Stimulated activated naive B cell treated with anti-CD40 and anti-IgM and Interleukin-4, amounts not matched to agents 10 μg/mL and 1 μg/mL and 100 μg/mL, for 72 hours (primary cell): ENCODE results near the gene HNRNPM.

Experiments
- ATAC-seq, 2 donors: fragments of 150-1000 bp; cut with Tn5 transposase; replicated peaks; 2 replicates each; pipeline ENCODE4 v1.10.0; 2021; ENCODE audit warnings: moderate library complexity in 1 of 2
- DNase-seq: peaks from one replicate; pipeline ENCODE4 v3.0.0; 2021
- H3K27ac Mint-ChIP-seq: one replicate; pipeline ENCODE4 v1.8.0; 2022; ENCODE audit warnings: mild to moderate bottlenecking, mixed read lengths
- H3K27me3 Mint-ChIP-seq, 2 donors: one replicate each; pipeline ENCODE4 v1.8.0; 2022; ENCODE audit warnings: mixed read lengths in 2 of 2
- H3K36me3 Mint-ChIP-seq, 2 donors: one replicate each; pipeline ENCODE4 v1.8.0; 2022; ENCODE audit warnings: mixed read lengths in 2 of 2, mild to moderate bottlenecking in 1 of 2
- H3K4me1 Mint-ChIP-seq, 2 donors: one replicate each; pipeline ENCODE4 v1.8.0; 2022; ENCODE audit warnings: mixed read lengths in 2 of 2, mild to moderate bottlenecking in 1 of 2
- H3K4me3 Mint-ChIP-seq, 2 donors: one replicate each; pipeline ENCODE4 v1.8.0; 2022; ENCODE audit warnings: mild to moderate bottlenecking in 2 of 2, mixed read lengths in 2 of 2, moderate library complexity in 1 of 2
- H3K9me3 Mint-ChIP-seq, 2 donors: one replicate each; pipeline ENCODE4 v1.8.0; 2022; ENCODE audit warnings: mixed read lengths in 2 of 2, mild to moderate bottlenecking in 1 of 2

HNRNPM gene

DNA sequence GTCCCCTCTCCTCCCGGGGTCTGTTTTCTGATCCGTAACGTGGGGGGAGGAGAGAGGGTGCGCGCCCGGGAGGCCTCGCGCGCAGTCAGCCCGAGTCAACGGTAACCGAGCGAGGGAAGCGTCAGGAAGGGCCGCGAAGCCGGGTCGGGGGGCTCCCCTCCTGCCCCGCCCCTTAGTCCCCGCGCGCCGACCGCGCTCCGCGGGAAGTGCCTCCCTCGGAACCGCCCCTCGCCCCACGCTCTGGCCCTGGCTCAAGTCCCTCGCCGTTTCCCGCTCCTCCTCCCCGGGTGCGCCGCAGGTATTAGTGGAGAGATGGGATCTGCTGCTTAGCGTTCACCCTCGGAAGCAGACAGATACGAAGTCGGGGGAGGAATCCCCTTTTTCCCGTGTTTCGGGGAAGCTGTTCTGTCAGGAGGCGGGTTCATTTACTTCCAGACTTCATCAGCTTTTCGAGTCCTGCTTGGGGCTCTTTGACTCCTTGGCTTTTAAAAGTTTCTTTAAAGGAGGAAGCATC is 770 bp downstream of the HNRNPM start:
- Mint-ChIP-seq H3K27ac (peak overlapping the region; percentile 94), H3K36me3 (peaks cover 15 to 33% of the 10 kb centered on the region in 2 donors), H3K4me1 (peaks cover 28 to 44% of the 10 kb centered on the region in 2 donors), H3K9me3 (no peaks in the 10 kb centered on the region), H3K4me3 (peak overlapping the region; percentile 92 to 98), H3K27me3 (no peaks in the 10 kb centered on the region)
- DNase-seq (peak; percentile 12), ATAC-seq (peak; percentile 31)

DNA sequence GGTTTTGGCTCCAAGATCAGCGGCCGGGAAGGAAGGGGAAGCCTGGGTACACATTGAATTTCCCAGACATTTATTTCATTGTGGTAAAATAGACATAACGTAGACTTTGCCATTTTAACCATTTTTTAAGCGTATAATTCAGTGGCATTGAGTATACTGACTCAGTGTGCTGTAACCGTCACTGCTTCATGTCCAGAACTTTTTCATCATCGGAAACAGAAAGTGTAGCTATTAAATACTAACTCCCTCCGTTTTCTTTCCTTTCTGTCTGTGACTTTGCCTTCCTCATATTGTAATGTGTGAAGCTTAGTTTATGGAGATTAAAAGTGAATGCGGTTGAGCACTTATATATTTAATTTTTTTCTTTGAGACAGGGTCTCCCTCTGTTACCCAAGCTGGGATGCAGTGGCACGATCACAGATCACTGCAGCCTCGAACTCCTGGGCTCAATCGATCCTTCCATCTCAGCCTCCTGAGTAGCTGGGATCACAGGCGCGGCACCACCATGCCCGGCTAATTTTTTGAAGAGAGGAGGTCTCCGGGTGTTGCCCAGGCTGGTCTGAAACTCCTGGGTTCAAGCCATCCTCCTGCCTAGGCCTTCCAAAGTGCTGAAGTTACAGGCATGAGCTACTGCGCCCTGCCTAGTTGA is 1.4 kb downstream of the HNRNPM start:
- H3K4me3 Mint-ChIP-seq, result peak overlapping the region; percentile 92 to 98
- no peak for DNase-seq
- no peak for ATAC-seq
- no peaks in the 10 kb centered on the region for H3K9me3 Mint-ChIP-seq
- no peaks in the 10 kb centered on the region for H3K27me3 Mint-ChIP-seq
- H3K36me3 Mint-ChIP-seq, result peaks cover 15 to 36% of the 10 kb centered on the region in 2 donors
- H3K27ac Mint-ChIP-seq, result peak overlapping the region; percentile 94
- H3K4me1 Mint-ChIP-seq, result peaks cover 28 to 48% of the 10 kb centered on the region in 2 donors

DNA sequence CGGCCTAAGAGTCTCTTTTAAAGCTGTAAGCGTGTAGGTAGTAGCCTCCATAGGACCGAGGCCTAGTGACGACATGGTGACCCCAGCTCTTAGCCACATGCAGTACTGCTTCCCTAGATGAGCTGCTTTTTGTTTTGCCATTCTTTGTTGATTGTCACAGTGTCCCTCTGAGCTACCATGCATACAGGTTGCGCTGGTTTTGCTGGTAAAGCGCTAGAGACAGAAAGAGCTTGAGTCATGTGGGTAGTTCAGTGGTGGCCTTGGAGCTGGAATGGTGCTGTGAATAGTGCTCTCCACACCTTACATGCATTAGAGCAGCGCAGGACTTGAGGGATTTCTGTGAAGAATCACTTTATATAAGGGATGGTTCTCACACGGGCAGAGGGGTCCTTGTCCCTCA is 5.1 kb downstream of the HNRNPM start:
- peak overlapping the region in 1 of 2 donors; percentile 10 for H3K4me3 Mint-ChIP-seq
- no peaks in the 10 kb centered on the region for H3K27me3 Mint-ChIP-seq
- no peak for DNase-seq
- no peak for ATAC-seq
- H3K27ac Mint-ChIP-seq, result peak overlapping the region; percentile 80
- no peaks in the 10 kb centered on the region for H3K9me3 Mint-ChIP-seq
- peaks cover 46 to 82% of the 10 kb centered on the region in 2 donors for H3K4me1 Mint-ChIP-seq
- H3K36me3 Mint-ChIP-seq, result peaks cover 30 to 50% of the 10 kb centered on the region in 2 donors

DNA sequence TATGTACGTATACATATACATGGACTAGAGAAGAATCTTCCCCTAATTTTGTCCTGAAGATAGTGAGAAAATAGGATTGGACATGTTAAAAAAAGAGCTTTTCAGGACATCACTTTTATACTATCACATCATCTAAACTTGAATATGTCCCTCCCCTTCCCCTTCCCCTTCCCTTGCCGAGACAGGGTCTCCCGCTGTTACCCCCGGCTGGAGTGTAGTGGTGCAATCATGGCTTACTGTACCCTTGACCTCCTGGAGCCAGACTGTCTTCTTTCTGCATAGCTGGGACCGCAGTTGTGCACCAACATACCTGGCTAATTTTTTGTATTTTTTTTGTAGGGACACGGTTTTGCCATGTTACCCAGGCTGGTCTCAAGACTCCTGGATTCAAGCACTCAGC is 6.6 kb downstream of the HNRNPM start:
- Mint-ChIP-seq H3K27ac (peak overlapping the region; percentile 69), H3K27me3 (no peaks in the 10 kb centered on the region), H3K4me1 (peaks cover 44 to 87% of the 10 kb centered on the region in 2 donors), H3K36me3 (peaks cover 28 to 48% of the 10 kb centered on the region in 2 donors), H3K9me3 (no peaks in the 10 kb centered on the region), H3K4me3 (no peak overlapping the region)
- DNase-seq, result no peak
- no peak for ATAC-seq

DNA sequence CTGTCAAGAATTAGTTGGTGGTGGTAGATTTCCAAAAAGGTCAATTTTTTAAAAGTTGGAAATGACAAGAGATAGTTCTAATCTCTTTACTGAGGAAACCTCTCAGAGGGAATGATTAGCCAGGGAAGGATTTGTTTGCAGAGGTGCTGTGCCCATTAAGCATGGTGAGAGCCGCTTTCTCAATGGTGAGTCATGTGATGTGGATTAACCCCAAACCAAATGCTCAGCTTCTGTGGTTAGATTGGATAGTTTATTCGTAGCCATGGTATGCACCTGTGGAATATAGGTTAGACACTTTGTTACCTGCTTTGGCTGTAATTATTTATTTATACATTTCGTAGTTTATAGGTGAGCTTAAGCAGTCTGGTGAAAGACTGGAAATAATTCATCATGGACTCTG is 7.1 kb downstream of the HNRNPM start:
- no peak for DNase-seq
- ATAC-seq, result no peak
- H3K4me1 Mint-ChIP-seq, result peaks cover 46 to 87% of the 10 kb centered on the region in 2 donors
- peaks cover 29 to 49% of the 10 kb centered on the region in 2 donors for H3K36me3 Mint-ChIP-seq
- peak overlapping the region; percentile 69 for H3K27ac Mint-ChIP-seq
- no peak overlapping the region for H3K4me3 Mint-ChIP-seq
- H3K9me3 Mint-ChIP-seq, result no peaks in the 10 kb centered on the region
- no peaks in the 10 kb centered on the region for H3K27me3 Mint-ChIP-seq

DNA sequence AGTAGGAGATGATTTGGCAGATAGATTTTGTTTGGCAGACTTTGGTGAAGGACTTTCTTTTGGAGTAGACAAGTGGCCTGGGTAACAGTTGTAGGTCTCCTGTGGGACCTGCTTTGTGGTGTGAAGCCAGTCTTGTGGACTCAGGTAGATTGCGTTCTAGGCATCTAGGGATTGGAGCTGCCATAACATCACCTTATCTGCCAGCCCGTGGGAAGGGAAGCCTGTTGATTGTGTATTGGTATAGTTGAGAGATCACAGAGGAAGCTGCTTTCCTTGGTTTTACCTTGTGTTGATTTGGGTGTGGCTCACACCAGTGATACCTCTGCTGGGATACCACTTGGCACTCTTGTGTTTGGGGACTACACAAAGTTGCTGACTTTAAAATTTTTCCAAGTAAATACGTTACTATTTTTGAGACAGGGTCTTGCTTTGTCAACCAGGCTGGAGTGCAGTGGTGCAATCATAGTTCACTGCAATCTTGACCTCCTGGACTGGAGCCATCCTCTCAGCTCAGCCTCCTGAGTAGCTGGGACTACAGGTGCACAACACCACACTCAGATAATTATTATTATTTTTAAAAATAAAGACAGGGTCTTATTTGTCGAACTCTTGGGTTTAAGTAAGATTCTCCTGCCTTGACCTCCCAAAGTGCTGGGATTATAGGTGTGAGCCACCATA is 7.8 kb downstream of the HNRNPM start:
- Mint-ChIP-seq H3K4me1 (peaks cover 41 to 80% of the 10 kb centered on the region in 2 donors), H3K27ac (peak overlapping the region; percentile 42), H3K9me3 (no peaks in the 10 kb centered on the region), H3K4me3 (no peak overlapping the region), H3K27me3 (no peaks in the 10 kb centered on the region), H3K36me3 (peaks cover 25 to 42% of the 10 kb centered on the region in 2 donors)
- no peak for DNase-seq
- ATAC-seq, result no peak

DNA sequence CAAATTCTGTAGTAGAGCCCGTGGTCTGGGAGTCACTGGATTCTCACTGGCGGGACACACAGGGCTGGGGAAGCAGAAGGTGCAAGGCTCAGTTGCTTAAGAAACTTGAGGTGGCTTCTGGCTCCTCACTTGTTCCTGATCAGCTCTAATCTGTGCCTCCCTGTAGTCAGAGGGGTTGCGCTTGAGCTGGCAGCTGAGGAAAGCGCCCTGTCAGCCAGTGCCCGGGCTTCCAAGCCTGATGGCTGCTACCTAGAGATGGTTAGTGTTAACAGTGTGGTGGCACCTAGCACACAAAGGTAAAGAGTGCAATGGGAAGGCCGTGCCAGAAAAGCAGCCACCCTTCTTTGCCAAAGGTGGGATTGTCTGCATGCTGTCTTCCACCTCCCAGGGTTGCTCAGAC is 8.8 kb downstream of the HNRNPM start:
- DNase-seq (no peak), ATAC-seq (no peak)
- peaks cover 21 to 41% of the 10 kb centered on the region in 2 donors for H3K36me3 Mint-ChIP-seq
- H3K27me3 Mint-ChIP-seq, result no peaks in the 10 kb centered on the region
- peaks cover 40 to 78% of the 10 kb centered on the region in 2 donors for H3K4me1 Mint-ChIP-seq
- no peak overlapping the region for H3K4me3 Mint-ChIP-seq
- H3K27ac Mint-ChIP-seq, result no peak overlapping the region
- no peaks in the 10 kb centered on the region for H3K9me3 Mint-ChIP-seq

DNA sequence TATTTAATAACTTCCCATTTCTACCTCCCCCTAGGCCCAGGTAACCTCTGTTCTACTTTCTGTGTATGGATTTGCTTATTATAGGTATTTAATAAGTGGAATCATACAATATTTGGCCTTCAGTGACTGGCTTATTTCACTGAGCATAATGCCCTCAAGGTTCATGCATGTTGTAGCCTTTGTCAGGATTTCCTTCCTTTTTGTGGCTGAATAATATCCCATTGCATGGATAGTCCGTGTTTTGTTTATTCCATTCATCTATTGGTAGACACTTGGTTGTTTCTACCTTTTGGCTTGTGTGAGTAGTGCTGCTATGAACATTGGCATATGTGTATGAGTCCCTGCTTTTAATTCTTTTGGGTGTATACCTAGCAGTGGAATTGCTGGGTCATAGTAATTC is 9.4 kb downstream of the HNRNPM start:
- Mint-ChIP-seq H3K4me1 (peaks cover 36 to 78% of the 10 kb centered on the region in 2 donors), H3K9me3 (no peaks in the 10 kb centered on the region), H3K27ac (peak overlapping the region; percentile 31), H3K36me3 (peaks cover 21 to 41% of the 10 kb centered on the region in 2 donors), H3K27me3 (no peaks in the 10 kb centered on the region), H3K4me3 (no peak overlapping the region)
- no peak for DNase-seq
- ATAC-seq, result no peak

DNA sequence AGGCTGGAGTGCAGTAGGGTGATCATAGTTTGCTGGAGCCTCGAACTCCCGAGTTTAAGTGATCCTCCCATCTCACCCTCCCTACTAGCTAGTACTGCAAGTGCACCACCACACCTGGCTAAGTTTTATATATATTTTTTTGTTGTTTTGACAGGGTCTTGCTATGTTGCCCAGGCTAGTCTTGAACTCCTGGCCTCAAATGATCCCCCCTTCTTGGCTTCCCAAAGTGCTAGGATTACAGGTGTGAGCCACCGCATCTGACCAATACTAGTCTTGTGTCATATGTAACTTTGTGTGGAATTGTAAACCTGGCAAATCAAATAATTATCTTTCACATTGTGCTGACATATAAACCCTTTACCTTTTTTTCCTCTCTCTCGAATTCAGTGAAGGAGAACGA is 10.2 kb downstream of the HNRNPM start:
- Mint-ChIP-seq H3K36me3 (peaks cover 22 to 40% of the 10 kb centered on the region in 2 donors), H3K4me3 (no peak overlapping the region), H3K27ac (peak overlapping the region; percentile 42), H3K9me3 (no peaks in the 10 kb centered on the region), H3K27me3 (no peaks in the 10 kb centered on the region), H3K4me1 (peaks cover 33 to 79% of the 10 kb centered on the region in 2 donors)
- ATAC-seq (no peak), DNase-seq (no peak)

DNA sequence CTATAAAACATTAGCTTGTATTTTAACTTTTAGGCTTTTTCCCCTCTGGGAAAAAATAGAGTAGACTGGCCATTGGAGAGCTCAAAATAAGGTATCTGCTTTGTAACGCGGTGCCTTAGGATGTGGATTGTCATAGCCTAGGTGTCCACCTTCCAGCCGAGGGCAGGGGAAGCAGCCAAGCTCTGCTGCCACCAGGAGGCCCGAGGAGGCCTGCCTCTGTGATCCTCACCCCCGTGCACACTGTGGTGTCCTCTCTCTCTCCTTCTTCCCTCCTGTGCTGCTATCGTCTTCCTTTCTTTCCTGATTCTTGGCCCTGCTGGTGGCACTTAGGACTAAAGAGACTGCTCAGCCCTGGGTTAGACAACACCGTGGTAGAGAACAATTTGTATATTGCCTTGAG is 11.3 kb downstream of the HNRNPM start:
- Mint-ChIP-seq H3K4me1 (peaks cover 33 to 80% of the 10 kb centered on the region in 2 donors), H3K27me3 (no peaks in the 10 kb centered on the region), H3K27ac (no peak overlapping the region), H3K36me3 (peaks cover 25 to 40% of the 10 kb centered on the region in 2 donors), H3K4me3 (no peak overlapping the region), H3K9me3 (no peaks in the 10 kb centered on the region)
- DNase-seq (no peak), ATAC-seq (no peak)

DNA sequence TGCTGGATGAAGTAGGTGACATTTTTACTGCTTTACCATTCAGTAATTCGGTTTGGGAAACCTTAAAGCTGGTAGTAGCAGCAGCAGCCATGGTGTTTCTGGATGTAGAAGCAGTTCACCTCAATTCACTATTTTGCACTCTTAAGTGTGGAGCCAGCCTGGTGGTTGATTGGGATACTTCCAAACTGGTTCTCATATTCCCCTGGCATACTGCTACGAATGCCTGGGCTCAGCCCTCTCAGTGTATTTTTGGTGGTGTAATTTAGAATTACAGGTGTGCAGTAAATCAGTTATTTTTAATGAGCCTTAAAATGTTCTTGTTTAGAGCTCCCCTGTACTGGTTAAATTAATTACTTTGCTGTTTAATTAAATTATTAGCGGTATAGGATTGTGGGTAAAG is 12.4 kb downstream of the HNRNPM start:
- peaks cover 22 to 33% of the 10 kb centered on the region in 2 donors for H3K36me3 Mint-ChIP-seq

DNA sequence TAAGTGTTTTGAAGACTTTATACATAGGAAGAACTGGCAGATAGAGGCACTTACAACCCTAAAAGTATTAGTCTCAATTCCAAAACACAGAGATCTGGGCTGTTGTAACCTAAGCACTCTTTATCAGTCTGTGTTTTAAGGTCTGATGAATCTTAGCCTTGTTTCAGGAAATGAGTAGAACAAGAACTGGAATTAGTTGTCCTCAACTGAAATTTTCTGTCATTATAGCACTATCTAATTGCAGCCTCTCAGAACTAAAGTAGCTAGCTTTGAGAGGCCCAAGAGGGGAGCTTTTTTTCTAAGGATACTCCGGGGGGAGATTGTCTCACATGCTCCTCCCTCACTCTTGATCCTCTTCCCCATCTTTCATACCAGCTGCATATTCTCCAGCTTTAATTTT is 13.1 kb downstream of the HNRNPM start:
- Mint-ChIP-seq H3K36me3 (peaks cover 26 to 37% of the 10 kb centered on the region in 2 donors), H3K27ac (no peak overlapping the region)
- no peak for ATAC-seq

More for the DNA sequence above, 12.4 kb downstream of the HNRNPM start:
- H3K9me3 Mint-ChIP-seq, result no peaks in the 10 kb centered on the region
- H3K27me3 Mint-ChIP-seq, result no peaks in the 10 kb centered on the region
- peaks cover 28 to 69% of the 10 kb centered on the region in 2 donors for H3K4me1 Mint-ChIP-seq
- no peak overlapping the region for H3K4me3 Mint-ChIP-seq
- ATAC-seq (no peak), DNase-seq (no peak)
- no peak overlapping the region for H3K27ac Mint-ChIP-seq

DNA sequence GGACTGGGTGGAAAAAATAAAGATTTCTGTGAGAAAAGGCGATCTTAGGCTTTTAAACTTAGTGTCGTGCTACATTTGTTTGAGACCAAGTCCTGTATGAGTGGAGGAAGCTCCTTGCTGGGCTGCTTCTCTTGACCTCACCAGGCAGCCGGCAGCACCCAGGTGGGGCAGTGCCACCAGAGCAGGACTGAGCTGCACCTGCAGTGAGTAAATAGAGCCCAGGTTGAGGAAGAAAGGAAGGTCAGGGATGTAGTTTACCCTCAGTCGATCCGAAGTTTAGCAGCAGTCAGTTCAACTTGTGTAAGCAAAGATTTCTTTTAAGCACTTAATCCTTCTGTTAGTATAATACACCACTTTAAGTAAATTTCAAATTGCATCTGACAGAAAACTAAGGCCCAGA is 13.6 kb downstream of the HNRNPM start:
- no peak for DNase-seq
- Mint-ChIP-seq H3K36me3 (peaks cover 30 to 39% of the 10 kb centered on the region in 2 donors), H3K9me3 (no peaks in the 10 kb centered on the region), H3K27ac (no peak overlapping the region), H3K4me3 (no peak overlapping the region), H3K4me1 (peaks cover 30 to 59% of the 10 kb centered on the region in 2 donors), H3K27me3 (no peaks in the 10 kb centered on the region)
- no peak for ATAC-seq

More for the DNA sequence above, 13.1 kb downstream of the HNRNPM start:
- no peak for DNase-seq
- Mint-ChIP-seq H3K4me1 (peaks cover 28 to 64% of the 10 kb centered on the region in 2 donors), H3K9me3 (no peaks in the 10 kb centered on the region), H3K27me3 (no peaks in the 10 kb centered on the region), H3K4me3 (no peak overlapping the region)

DNA sequence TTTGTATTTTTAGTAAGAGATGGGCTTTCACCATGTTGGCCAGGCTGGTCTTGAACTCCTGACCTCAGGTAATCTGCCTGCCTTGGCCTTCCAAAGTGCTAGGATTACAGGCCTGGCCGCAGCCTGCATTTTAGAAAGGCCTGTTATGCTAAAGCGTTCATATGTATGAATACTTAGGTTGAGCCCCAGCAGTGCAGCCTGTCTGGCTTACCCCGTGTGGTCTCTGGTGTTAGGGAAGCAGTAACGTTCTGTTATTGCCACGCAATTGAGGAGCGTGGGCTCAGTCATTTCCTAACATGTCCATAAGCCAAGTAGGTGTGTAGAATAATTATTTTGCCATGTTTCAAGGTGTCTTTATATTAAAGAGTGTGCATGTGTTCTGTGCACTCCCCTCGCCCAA is 14.3 kb downstream of the HNRNPM start:
- Mint-ChIP-seq H3K4me3 (no peak overlapping the region), H3K9me3 (no peaks in the 10 kb centered on the region), H3K27me3 (no peaks in the 10 kb centered on the region), H3K4me1 (peaks cover 26 to 52% of the 10 kb centered on the region in 2 donors), H3K27ac (no peak overlapping the region), H3K36me3 (peaks cover 28 to 39% of the 10 kb centered on the region in 2 donors)
- no peak for DNase-seq
- no peak for ATAC-seq
